Activated CD4-positive, alpha-beta T cell treated with anti-CD3 and anti-CD28 coated beads for 36 hours (primary cell): ENCODE results near the gene ACOX3. TPM values are rescaled to one million over a fixed set of nuclear protein-coding genes. Genes with fewer than 3 reads are reported as not detected.

Experiments used
- ATAC-seq: fragments of 200-7000 bp; cut with Tn5 transposase; one replicate; pipeline ENCODE4 v1.10.0; 2021; ENCODE audit warnings: mild to moderate bottlenecking, moderate library complexity
- CTCF ChIA-PET: fragments of 350-600 bp; sonication (Branson Sonifier 250); formaldehyde crosslinking; loops from one replicate; lab custom pipeline; 2021; ENCODE audit warnings: antibody characterized with exemption; lab: Charles Lee
- POLR2A ChIA-PET: fragments of 350-600 bp; sonication (Branson Sonifier 250); formaldehyde crosslinking; loops from one replicate; lab custom pipeline; 2021; ENCODE audit warnings: antibody characterized with exemption, inconsistent platforms; lab: Charles Lee
- DNase-seq: peaks from one replicate; pipeline ENCODE4 v3.0.0-alpha.2; 2020
- H3K27ac Mint-ChIP-seq: one replicate; pipeline ENCODE4 v1.8.0; 2021; ENCODE audit warnings: mixed read lengths
- H3K27me3 Mint-ChIP-seq: one replicate; pipeline ENCODE4 v1.8.0; 2021; ENCODE audit warnings: mixed read lengths
- H3K36me3 Mint-ChIP-seq: one replicate; pipeline ENCODE4 v1.8.0; 2021; ENCODE audit warnings: low read depth, mixed read lengths
- H3K4me1 Mint-ChIP-seq: one replicate; pipeline ENCODE4 v1.8.0; 2021; ENCODE audit warnings: mixed read lengths
- H3K4me3 Mint-ChIP-seq: one replicate; pipeline ENCODE4 v1.8.0; 2021; ENCODE audit warnings: mild to moderate bottlenecking, moderate library complexity, mixed read lengths
- H3K9me3 Mint-ChIP-seq: one replicate; pipeline ENCODE4 v1.8.0; 2021; ENCODE audit warnings: low read depth, mixed read lengths
- intact Hi-C, 2 experiments: fragments of 100-400 bp; cut with DNase I in 1 of 2; cut with micrococcal nuclease in 1 of 2; formaldehyde crosslinking; loops; one replicate each; pipeline versions ENCODE4 v1.14.2 to v1.15.1; 2022 to 2024; cut with DNase I, micrococcal nuclease
- total RNA-seq, 2 experiments: library from RNA; stranded (reverse); gene quantifications; one replicate each; pipeline ENCODE4 v1.2.3, GENCODE V29; 2021

ACOX3 gene
- total RNA-seq, 2 experiments from 2014 or later = 20.5 to 29.3 TPM

DNA sequence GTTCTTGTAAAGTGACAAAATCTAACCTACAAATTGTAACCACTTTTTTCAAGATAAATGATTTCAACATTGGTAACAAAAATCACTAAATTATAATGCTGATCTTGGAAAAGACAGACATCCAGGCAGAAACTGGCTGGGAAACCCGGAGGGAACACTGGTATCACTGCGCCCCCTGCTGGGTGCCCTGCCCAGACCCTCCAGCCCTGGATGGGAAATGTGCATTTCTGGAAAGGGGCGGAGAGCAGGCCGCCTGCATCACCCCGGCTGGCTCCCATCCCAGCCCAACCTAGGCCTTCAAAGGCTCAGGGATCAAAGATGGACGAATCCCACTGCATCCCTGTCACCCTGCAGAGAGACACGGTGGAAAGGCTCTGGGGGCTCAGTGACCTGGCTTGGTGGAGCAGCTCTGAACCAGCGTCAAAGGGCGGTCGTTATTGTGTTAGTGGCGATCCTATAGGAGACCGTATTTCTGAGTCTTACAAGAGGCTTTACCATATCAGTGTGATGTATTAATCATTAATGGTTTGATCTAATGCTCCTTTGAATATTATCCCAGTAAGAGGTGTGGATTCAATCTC, 37.3 kb downstream of the ACOX3 start:
- no peak overlapping the region for H3K4me3 Mint-ChIP-seq
- ChIA-PET CTCF (interaction anchor here (0.6 to 3.0 kb wide), 12 partner anchors 11 to 318 kb away, joined by 3 to 16 read pairs (median 3); no protein-coding TSS in a partner anchor), POLR2A (no interaction called here)
- H3K9me3 Mint-ChIP-seq = no peaks in the 10 kb centered on the region
- peak; percentile 75 for DNase-seq
- H3K36me3 Mint-ChIP-seq = peaks cover 11% of the 10 kb centered on the region
- no peaks in the 10 kb centered on the region for H3K27me3 Mint-ChIP-seq
- no peak overlapping the region for H3K27ac Mint-ChIP-seq
- H3K4me1 Mint-ChIP-seq = no peaks in the 10 kb centered on the region
- peak; percentile 74 for ATAC-seq
- intact Hi-C loops = loop anchor here (1.0 to 2.0 kb wide), 3 partner anchors 136 to 226 kb away; no protein-coding TSS in a partner anchor

DNA sequence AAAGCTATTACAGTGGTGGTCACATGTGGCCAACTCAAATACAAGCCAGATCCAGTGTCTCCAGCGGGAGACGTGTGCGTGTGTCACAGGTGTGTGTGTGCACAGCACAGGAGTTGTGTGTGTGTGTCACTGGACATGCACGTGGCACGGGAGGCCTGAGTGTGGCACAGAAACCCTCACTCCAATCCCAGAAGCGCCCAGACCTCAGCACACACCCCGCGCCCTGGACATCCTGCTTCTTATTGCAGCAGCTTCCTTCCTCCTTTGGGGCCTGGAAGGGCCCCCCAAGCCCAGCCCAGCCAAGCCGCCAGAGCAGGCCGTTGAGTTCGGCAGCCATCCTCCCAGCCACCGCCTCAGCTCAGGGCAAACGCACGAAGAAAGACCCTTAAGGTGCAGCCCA, 37.9 kb downstream of the ACOX3 start:
- H3K36me3 Mint-ChIP-seq = peaks cover 13% of the 10 kb centered on the region
- H3K9me3 Mint-ChIP-seq = no peaks in the 10 kb centered on the region
- POLR2A ChIA-PET = no interaction called here
- no peak for ATAC-seq
- no peak for DNase-seq
- no peak overlapping the region for H3K4me3 Mint-ChIP-seq
- intact Hi-C loops = loop anchor here (1.0 to 2.0 kb wide), 3 partner anchors 135 to 226 kb away; no protein-coding TSS in a partner anchor
- no peak overlapping the region for H3K27ac Mint-ChIP-seq
- H3K27me3 Mint-ChIP-seq = no peaks in the 10 kb centered on the region
- CTCF ChIA-PET = interaction anchor here (0.6 to 3.0 kb wide), 11 partner anchors 11 to 225 kb away, joined by 3 to 16 read pairs (median 3); no protein-coding TSS in a partner anchor
- H3K4me1 Mint-ChIP-seq = no peaks in the 10 kb centered on the region

DNA sequence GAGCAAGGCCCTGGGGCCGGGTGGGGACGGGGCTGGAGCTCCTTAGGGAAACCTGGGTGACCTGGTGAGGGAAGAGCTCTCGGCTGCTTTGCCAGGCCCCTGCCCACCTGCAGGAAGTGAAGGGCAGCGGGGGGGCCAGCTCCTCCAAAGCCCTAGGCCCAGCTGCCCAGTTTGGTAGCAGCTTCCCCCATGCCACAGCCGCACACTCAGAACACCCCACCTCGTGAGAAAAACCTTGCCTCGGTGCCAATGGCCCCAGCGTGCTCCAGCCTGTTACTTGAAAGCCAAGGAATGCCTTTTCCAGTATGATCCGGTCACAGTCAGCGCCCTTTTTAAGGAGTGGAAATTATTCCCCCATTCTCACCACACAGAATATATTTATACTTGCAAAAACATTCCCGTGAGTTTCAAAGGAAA, 38.3 kb downstream of the ACOX3 start:
- Mint-ChIP-seq H3K4me1 (no peaks in the 10 kb centered on the region), H3K4me3 (no peak overlapping the region), H3K27ac (no peak overlapping the region), H3K27me3 (no peaks in the 10 kb centered on the region), H3K9me3 (no peaks in the 10 kb centered on the region), H3K36me3 (peaks cover 13% of the 10 kb centered on the region)
- DNase-seq (no peak), ATAC-seq (no peak)
- intact Hi-C loops = loop anchor here (2.0 kb wide), 1 partner anchor 225 kb away; no protein-coding TSS in a partner anchor
- CTCF ChIA-PET = interaction anchor here (0.6 to 3.0 kb wide), 6 partner anchors 15 to 162 kb away, joined by 3 to 16 read pairs (median 4); no protein-coding TSS in a partner anchor
- POLR2A ChIA-PET = no interaction called here

DNA sequence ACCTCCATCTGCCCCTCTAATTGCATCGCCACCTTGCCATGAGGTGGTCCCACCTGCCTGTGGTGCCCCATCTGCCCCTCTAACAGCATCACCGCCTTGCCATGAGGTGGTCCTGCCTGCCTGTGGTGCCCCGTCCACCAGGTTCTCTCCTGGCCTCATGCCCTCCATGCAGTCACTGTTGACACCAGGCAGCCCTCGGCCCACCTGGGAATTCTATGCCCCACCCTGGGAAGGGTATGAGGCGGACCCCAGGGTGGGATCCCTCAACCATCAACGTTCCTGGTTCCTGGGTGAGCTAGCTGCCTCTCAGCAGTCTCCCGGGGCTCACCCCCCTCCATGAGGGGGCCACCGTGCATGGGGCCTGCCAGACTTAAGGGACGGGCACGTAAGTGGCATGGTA, 38.9 kb downstream of the ACOX3 start:
- DNase-seq (no peak), ATAC-seq (no peak)
- intact Hi-C loops = loop anchor here (2.0 kb wide), 1 partner anchor 225 kb away; no protein-coding TSS in a partner anchor
- H3K36me3 Mint-ChIP-seq = peaks cover 13% of the 10 kb centered on the region
- no peaks in the 10 kb centered on the region for H3K9me3 Mint-ChIP-seq
- CTCF ChIA-PET = interaction anchor here (1.4 to 3.0 kb wide), 2 partner anchors 134 to 159 kb away, joined by 3 to 16 read pairs; no protein-coding TSS in a partner anchor
- no peak overlapping the region for H3K4me3 Mint-ChIP-seq
- no peaks in the 10 kb centered on the region for H3K4me1 Mint-ChIP-seq
- H3K27me3 Mint-ChIP-seq = no peaks in the 10 kb centered on the region
- POLR2A ChIA-PET = interaction anchor here (0.6 kb wide), 1 partner anchor 535 kb away, joined by 3 read pairs; no protein-coding TSS in a partner anchor
- H3K27ac Mint-ChIP-seq = no peak overlapping the region

DNA sequence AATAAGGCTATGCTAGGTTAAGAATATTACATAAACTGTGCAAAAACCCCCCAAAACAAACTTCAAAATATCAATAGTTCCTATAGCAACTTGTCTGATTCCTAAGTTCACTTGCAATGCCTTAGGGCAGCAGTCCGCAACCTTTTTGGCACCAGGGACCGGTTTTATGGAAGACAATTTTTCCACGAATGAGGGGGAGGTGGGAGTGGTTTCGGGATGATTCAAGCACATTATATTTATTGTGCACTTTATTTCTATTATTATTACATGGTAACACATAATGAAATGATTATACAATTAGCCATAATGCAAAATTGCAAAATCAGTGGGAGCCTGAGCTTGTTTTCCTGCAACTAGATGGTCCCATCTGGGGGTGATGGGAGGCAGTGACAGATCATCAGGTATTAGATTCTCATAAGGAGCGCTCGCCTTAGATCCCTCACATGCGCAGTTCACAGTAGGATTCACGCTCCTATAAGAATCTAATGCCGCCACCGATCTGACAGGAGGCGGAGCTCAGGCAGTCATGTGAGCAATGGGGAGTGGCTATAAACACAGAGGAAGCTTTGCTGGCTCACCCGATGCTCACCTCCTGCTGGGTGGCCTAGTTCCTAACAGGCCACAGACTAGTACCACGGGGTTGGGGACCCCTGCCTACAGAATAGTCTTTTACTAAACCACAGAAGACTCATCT, 39.7 kb downstream of the ACOX3 start:
- no peak for DNase-seq
- no peak for ATAC-seq
- Mint-ChIP-seq H3K36me3 (peaks cover 17% of the 10 kb centered on the region), H3K27me3 (no peaks in the 10 kb centered on the region), H3K27ac (no peak overlapping the region), H3K9me3 (no peaks in the 10 kb centered on the region), H3K4me3 (no peak overlapping the region), H3K4me1 (no peaks in the 10 kb centered on the region)
- ChIA-PET CTCF (interaction anchor here (1.4 to 3.0 kb wide), 2 partner anchors 133 to 158 kb away, joined by 3 to 16 read pairs; no protein-coding TSS in a partner anchor), POLR2A (interaction anchor here (0.6 kb wide), 1 partner anchor 534 kb away, joined by 3 read pairs; no protein-coding TSS in a partner anchor)
- intact Hi-C loops = no loop called here

DNA sequence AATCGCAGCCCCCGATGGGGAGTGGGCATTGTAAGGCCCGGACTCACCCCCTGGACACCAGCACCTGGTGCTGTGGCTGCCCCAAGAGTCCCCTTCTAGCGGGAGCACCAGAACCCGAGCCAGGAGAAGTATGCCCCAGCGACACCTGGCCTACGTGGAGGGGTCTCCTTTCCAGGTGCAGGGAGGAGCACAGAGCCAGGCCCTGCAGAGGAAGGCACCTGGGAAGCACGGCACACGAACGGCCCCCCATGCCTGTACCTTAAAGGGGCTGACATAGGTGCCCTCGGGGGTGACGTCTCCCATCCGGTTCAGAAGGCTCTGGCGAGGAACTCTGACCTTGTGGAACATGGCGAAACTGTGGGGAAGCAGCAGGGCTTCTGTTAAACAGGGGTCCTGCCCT, 41.2 kb downstream of the ACOX3 start:
- DNase-seq = no peak
- Mint-ChIP-seq H3K4me3 (no peak overlapping the region), H3K36me3 (peaks cover 17% of the 10 kb centered on the region), H3K4me1 (no peaks in the 10 kb centered on the region), H3K27me3 (no peaks in the 10 kb centered on the region), H3K9me3 (no peaks in the 10 kb centered on the region), H3K27ac (no peak overlapping the region)
- intact Hi-C loops = no loop called here
- ChIA-PET POLR2A (no interaction called here), CTCF (no interaction called here)
- ATAC-seq = no peak

DNA sequence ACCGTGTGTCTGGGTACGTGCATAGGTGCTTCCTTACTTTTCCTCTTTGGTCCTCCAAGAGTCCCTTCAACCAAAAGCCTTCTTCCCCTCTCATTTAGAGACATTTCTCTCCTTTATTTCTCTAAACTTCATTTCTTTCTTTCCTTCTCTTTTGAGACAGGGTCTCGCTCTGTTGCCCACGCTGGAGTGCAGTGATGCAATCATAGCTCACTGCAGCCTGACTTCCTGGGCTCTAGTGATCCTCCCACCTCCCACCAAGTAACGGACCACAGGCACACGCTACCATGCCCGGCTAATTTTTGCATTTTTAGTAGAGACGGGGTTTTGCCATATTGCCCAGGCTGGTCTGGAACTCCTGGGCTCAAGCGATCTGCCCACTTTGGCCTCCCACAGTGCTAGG, 42.2 kb downstream of the ACOX3 start:
- Mint-ChIP-seq H3K27me3 (no peaks in the 10 kb centered on the region), H3K9me3 (no peaks in the 10 kb centered on the region), H3K4me3 (no peak overlapping the region), H3K27ac (peak overlapping the region; percentile 13), H3K4me1 (no peaks in the 10 kb centered on the region), H3K36me3 (peaks cover 14% of the 10 kb centered on the region)
- POLR2A ChIA-PET = no interaction called here
- CTCF ChIA-PET = interaction anchor here (1.1 kb wide), 1 partner anchor 197 kb away, joined by 3 read pairs; no protein-coding TSS in a partner anchor
- DNase-seq (no peak), ATAC-seq (no peak)
- intact Hi-C loops = no loop called here

DNA sequence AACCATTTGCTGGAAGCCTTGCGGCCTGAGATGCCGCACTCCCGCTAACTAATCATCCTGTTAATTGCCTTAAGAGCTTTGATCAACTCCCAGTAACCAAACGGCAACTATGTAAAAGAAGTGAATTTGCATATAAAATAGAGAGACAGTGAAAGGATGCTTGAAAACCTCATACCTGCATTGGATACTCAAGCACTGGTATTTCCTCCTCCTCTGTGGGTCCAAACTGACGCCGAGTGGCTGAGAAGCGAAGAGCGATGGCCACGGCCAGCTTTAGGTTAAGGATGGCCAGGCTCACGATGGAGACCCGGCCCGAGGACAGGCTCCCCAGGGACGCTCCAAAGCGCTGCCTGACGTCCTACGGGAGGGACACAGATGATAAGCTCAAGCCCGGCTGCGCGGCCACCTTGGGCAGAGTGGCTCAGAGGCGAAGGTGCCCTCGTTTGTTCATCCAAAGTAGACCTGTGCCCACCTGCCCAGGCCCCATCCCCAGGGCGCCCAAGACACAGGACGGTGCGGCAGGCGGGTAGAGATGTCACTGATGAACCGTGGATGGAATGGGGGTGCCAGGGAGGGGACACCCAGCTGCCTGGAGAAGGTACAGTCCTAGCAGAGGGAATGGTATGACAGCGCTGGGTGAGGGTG, 43.6 kb downstream of the ACOX3 start:
- Mint-ChIP-seq H3K4me3 (no peak overlapping the region), H3K27me3 (no peaks in the 10 kb centered on the region), H3K36me3 (peaks cover 13% of the 10 kb centered on the region), H3K9me3 (no peaks in the 10 kb centered on the region), H3K4me1 (peaks cover 4% of the 10 kb centered on the region), H3K27ac (no peak overlapping the region)
- ATAC-seq (no peak), DNase-seq (no peak)
- CTCF ChIA-PET = interaction anchor here (0.5 to 0.6 kb wide), 2 partner anchors 130 to 246 kb away, joined by 3 to 4 read pairs; no protein-coding TSS in a partner anchor
- POLR2A ChIA-PET = no interaction called here
- intact Hi-C loops = no loop called here

DNA sequence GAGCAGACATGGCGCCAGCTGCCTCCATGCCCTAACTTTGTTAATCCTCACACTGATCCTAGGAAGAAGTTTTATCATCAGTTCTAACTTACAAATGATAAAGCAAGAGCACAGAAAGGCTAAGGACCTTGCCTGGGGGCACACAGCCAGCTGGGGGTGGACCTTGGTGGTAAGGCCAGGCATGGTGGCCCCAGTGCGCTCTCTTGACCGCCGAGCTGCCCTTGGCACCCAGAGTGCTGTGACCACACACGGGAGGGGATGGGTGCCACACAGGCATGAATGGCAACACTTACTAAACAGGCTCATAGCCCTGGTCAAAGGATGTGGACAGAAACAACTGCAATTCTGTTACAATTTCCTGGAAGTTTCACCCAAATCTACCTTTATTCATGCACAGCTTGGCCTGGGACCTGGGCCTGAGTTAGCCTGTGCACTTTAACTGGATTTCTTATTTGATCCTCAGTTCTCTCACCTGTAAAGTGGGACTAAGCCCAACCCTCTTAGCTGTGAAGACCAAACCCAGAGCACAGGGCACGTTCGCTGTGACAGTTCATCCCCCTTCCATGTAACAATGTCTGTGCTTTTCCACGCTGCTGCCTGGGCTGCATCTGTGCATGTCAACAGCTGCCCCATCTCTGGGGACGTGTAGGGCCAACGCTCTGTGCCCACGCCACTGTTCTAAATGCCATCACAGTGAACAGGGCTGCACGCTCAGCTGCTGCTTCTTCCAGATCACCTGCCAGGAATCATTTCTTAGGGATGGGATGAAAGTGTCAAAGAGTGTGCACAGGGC, 44.8 kb downstream of the ACOX3 start:
- POLR2A ChIA-PET = no interaction called here
- Mint-ChIP-seq H3K27ac (no peak overlapping the region), H3K27me3 (no peaks in the 10 kb centered on the region), H3K4me3 (no peak overlapping the region), H3K9me3 (no peaks in the 10 kb centered on the region), H3K4me1 (peaks cover 4% of the 10 kb centered on the region), H3K36me3 (peaks cover 15% of the 10 kb centered on the region)
- no peak for ATAC-seq
- intact Hi-C loops = no loop called here
- DNase-seq = no peak
- CTCF ChIA-PET = interaction anchor here (0.8 kb wide), 1 partner anchor 34 kb away, joined by 3 read pairs; no protein-coding TSS in a partner anchor

DNA sequence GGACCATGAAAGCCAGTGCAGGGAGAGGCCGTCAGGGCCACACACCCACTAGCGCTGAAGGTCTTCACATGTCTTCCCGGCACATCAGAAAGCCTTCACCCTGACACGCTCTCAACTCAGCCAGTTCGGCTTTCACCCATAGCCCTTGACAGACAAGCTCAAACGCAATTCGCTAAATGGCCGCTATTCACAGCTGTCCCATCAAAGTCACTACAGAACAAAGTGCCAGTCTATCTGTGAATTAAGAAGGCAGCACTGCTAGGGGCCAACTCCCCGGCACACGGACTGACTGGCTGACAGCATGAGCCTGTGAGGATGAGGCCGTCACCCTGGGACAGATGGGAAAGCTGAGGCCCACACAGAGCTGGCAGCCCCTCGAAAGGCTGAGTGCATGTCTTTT, 45.7 kb downstream of the ACOX3 start:
- CTCF ChIA-PET = interaction anchor here (0.8 kb wide), 1 partner anchor 33 kb away, joined by 3 read pairs; no protein-coding TSS in a partner anchor
- ATAC-seq (no peak), DNase-seq (no peak)
- Mint-ChIP-seq H3K27me3 (no peaks in the 10 kb centered on the region), H3K4me1 (peaks cover 4% of the 10 kb centered on the region), H3K9me3 (no peaks in the 10 kb centered on the region), H3K27ac (no peak overlapping the region), H3K36me3 (peaks cover 15% of the 10 kb centered on the region), H3K4me3 (no peak overlapping the region)
- POLR2A ChIA-PET = no interaction called here
- intact Hi-C loops = no loop called here
